SU-DHL-6 (cell line): ENCODE measurements around the gene MTPN.

ENCODE experiments used
- H2AFZ ChIP-seq: fragments of 200-600 bp; sonication (generic); 2 replicates; pipeline ENCODE4 v1.6.1; 2014; ENCODE audit warnings: low read depth, mild to moderate bottlenecking, moderate library complexity, mixed read lengths, antibody characterized with exemption, low read length; ENCODE audit not compliant: severe bottlenecking
- H3F3A ChIP-seq: fragments of 200-600 bp; shearing (Covaris generic); 2 replicates; pipeline ENCODE4 v1.6.0; 2016; ENCODE audit warnings: antibody characterized with exemption, mild to moderate bottlenecking; ENCODE audit not compliant: insufficient read depth
- H3K27ac ChIP-seq: fragments of 200-600 bp; sonication (generic); 2 replicates; pipeline ENCODE4 v1.5.1; 2016; ENCODE audit warnings: low read depth, mild to moderate bottlenecking, low read length, moderate library complexity, mixed read lengths
- H3K27me3 ChIP-seq: fragments of 200-600 bp; sonication (generic), shearing (Covaris generic); 2 replicates; pipeline ENCODE4 v1.6.0; 2014; ENCODE audit warnings: mild to moderate bottlenecking, low read length
- H3K36me3 ChIP-seq: fragments of 200-600 bp; sonication (generic); 2 replicates; pipeline ENCODE4 v1.6.1; 2014; ENCODE audit warnings: mild to moderate bottlenecking, low read length, mixed read lengths
- H3K4me2 ChIP-seq: fragments of 300-600, 200-600 bp; shearing (Covaris generic), sonication (generic); 2 replicates; pipeline ENCODE4 v1.6.0; 2014; ENCODE audit warnings: low read length, low read depth, mild to moderate bottlenecking; ENCODE audit not compliant: poor library complexity, severe bottlenecking
- H3K4me3 ChIP-seq: fragments of 200-600 bp; sonication (generic); 2 replicates; pipeline ENCODE4 v1.5.1; 2014; ENCODE audit warnings: antibody characterized with exemption, low read length, mild to moderate bottlenecking, mixed read lengths; ENCODE audit not compliant: insufficient read depth, poor library complexity, severe bottlenecking
- H3K79me2 ChIP-seq: fragments of 200-600 bp; sonication (generic); 2 replicates; pipeline ENCODE4 v1.6.1; 2014; ENCODE audit warnings: mild to moderate bottlenecking, low read length, moderate library complexity; ENCODE audit not compliant: insufficient read depth
- H3K9ac ChIP-seq: fragments of 200-600 bp; sonication (generic); 2 replicates; pipeline ENCODE4 v1.7.0; 2014; ENCODE audit warnings: mild to moderate bottlenecking, low read length
- H3K9me2 ChIP-seq: fragments of 200-600 bp; sonication (generic); replicated peaks from 2 replicates; pipeline ENCODE4 v1.6.1; 2014; ENCODE audit warnings: low read length; ENCODE audit not compliant: insufficient read depth
- H3K9me3 ChIP-seq: fragments of 200-600 bp; sonication (generic); 2 replicates; pipeline ENCODE4 v1.6.1; 2014; ENCODE audit warnings: low read length, mixed read lengths; ENCODE audit not compliant: insufficient read depth
- H4K20me1 ChIP-seq: fragments of 200-600 bp; sonication (generic); 2 replicates; pipeline ENCODE4 v1.6.1; 2014; ENCODE audit warnings: low read depth, mild to moderate bottlenecking, antibody characterized with exemption, low read length, moderate library complexity, mixed read lengths
- CTCF ChIP-seq: fragments of 200-600 bp; sonication (generic); IDR thresholded peaks from one replicate; pipeline ENCODE4 v1.5.1; 2017; ENCODE audit warnings: antibody characterized with exemption, mild to moderate bottlenecking, low read length, moderate library complexity; ENCODE audit not compliant: insufficient read depth, poor library complexity, severe bottlenecking
- EZH2phosphoT487 ChIP-seq: fragments of 200-600 bp; sonication (generic), shearing (Covaris generic); conservative IDR thresholded peaks from 2 replicates; pipeline ENCODE4 v1.6.1; 2018; ENCODE audit warnings: mild to moderate bottlenecking, antibody characterized with exemption, low read length, moderate library complexity, mixed read lengths

The MTPN gene

GRCh38 chr7:135979471-135980011 is 2.4 kb upstream of the MTPN start:
- peaks cover 14% of the 10 kb centered on the region; the same call in 1 of the 2 replicates for H4K20me1 ChIP-seq
- no peak overlapping the region for H3K4me3 ChIP-seq
- TF ChIP-seq EZH2phosphoT487 = no peak
- no peak for TF ChIP-seq CTCF
- H3K36me3 ChIP-seq = peaks cover 6% of the 10 kb centered on the region; the same call in 1 of the 2 replicates
- peak overlapping the region; percentile 27 for H2AFZ ChIP-seq
- H3F3A ChIP-seq = no peaks in the 10 kb centered on the region
- H3K9me3 ChIP-seq = no peaks in the 10 kb centered on the region
- no peak overlapping the region for H3K4me2 ChIP-seq
- H3K9ac ChIP-seq = no peak overlapping the region
- H3K79me2 ChIP-seq = peaks cover 25% of the 10 kb centered on the region
- H3K27ac ChIP-seq = no peak overlapping the region
- H3K9me2 ChIP-seq = no peaks in the 10 kb centered on the region
- no peaks in the 10 kb centered on the region for H3K27me3 ChIP-seq

GRCh38 chr7:135978624-135979023 is 1.5 kb upstream of the MTPN start:
- Histone ChIP-seq H3K36me3 (peaks cover 6% of the 10 kb centered on the region; the same call in 1 of the 2 replicates), H3K4me3 (no peak overlapping the region), H3K9ac (no peak overlapping the region), H3F3A (no peaks in the 10 kb centered on the region), H3K27me3 (no peaks in the 10 kb centered on the region), H3K79me2 (peaks cover 35% of the 10 kb centered on the region), H4K20me1 (peaks cover 20% of the 10 kb centered on the region; the same call in 1 of the 2 replicates), H3K9me2 (no peaks in the 10 kb centered on the region), H3K27ac (no peak overlapping the region), H3K4me2 (no peak overlapping the region), H2AFZ (no peak overlapping the region), H3K9me3 (no peaks in the 10 kb centered on the region)
- TF ChIP-seq EZH2phosphoT487 (no peak), CTCF (no peak)

- H3K27me3 ChIP-seq = no peaks in the 10 kb centered on the region
- H3K27ac ChIP-seq = no peak overlapping the region; the same call in 1 of the 2 replicates
- H3K9ac ChIP-seq = peak overlapping the region; percentile 85
- H3K9me2 ChIP-seq = no peaks in the 10 kb centered on the region
- TF ChIP-seq CTCF = no peak
- TF ChIP-seq EZH2phosphoT487 = no peak
- no peaks in the 10 kb centered on the region for H3F3A ChIP-seq
- peaks cover 12% of the 10 kb centered on the region; the same call in 1 of the 2 replicates for H3K36me3 ChIP-seq
- H3K79me2 ChIP-seq = peaks cover 44% of the 10 kb centered on the region
- H3K9me3 ChIP-seq = no peaks in the 10 kb centered on the region
- peak overlapping the region; percentile 95 for H3K4me2 ChIP-seq
- peak overlapping the region; percentile 90 for H2AFZ ChIP-seq
- H4K20me1 ChIP-seq = peaks cover 28% of the 10 kb centered on the region
- peak overlapping the region; percentile 93 for H3K4me3 ChIP-seq
These were observed 545 bp upstream of the MTPN start for GRCh38 chr7:135977742-135978066.
